H1 (cell line): ENCODE data around the gene RASSF9.

Experiments
- CEBPB ChIP-seq: IDR thresholded peaks from 2 replicates; pipeline ENCODE4 v1.6.1; 2012; ENCODE audit warnings: low read depth, low read length
- GABPA ChIP-seq: IDR thresholded peaks from 2 replicates; pipeline ENCODE4 v1.6.1; 2011; ENCODE audit warnings: mild to moderate bottlenecking, low read length, moderate library complexity, borderline replicate concordance; ENCODE audit not compliant: insufficient read depth
- POLR2A ChIP-seq, 2 experiments: IDR thresholded peaks; 1 replicate in 1 of 2; 2 replicates in 1 of 2; pipeline ENCODE4 v1.6.1; 2011; ENCODE audit warnings: low read depth in 2 of 2, low read length in 2 of 2, mild to moderate bottlenecking in 2 of 2; ENCODE audit errors: control extremely low read depth in 1 of 2
- SIX5 ChIP-seq: IDR thresholded peaks from 2 replicates; pipeline ENCODE4 v1.6.1; 2011; ENCODE audit warnings: mild to moderate bottlenecking, low read depth, low read length
- TF ChIP-seq, protein P1 (sequence below): IDR thresholded peaks from 2 replicates; pipeline ENCODE4 v1.6.1; 2012; ENCODE audit warnings: inconsistent platforms
- TF ChIP-seq, protein P2 (sequence below), 3 experiments: IDR thresholded peaks; 1 replicate in 2 of 3; 2 replicates in 1 of 3; pipeline versions ENCODE4 v1.5.1 to v1.6.1; 2011; ENCODE audit warnings: low read length in 3 of 3, mild to moderate bottlenecking in 3 of 3, inconsistent platforms in 2 of 3, low read depth in 1 of 3, moderate library complexity in 1 of 3; ENCODE audit not compliant: insufficient read depth in 1 of 3; ENCODE audit errors: control extremely low read depth in 1 of 3

DNA sequence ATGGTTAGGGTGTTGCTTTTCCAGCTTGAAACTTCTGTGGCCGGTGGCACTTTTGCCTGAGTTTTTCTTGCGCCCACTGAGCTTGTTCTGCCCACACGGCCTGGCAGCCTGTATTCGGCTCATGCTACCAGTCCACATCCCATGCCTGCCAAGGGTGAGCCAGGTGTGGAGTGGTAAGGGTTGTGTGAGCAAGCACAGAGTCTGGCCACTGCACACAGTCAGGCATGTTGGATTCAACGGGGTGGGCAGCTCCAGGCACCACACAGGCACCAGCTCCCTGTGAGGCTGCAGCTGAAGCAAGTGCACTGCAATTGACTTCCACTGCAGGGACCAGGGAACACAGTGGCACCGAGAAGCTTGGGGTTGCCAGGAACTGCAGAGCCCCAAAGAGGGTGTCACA lies 19.1 kb upstream of the RASSF9 start:
- TF ChIP-seq, protein P1, sequence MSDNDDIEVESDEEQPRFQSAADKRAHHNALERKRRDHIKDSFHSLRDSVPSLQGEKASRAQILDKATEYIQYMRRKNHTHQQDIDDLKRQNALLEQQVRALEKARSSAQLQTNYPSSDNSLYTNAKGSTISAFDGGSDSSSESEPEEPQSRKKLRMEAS: no peak
- TF ChIP-seq CEBPB: no peak
- TF ChIP-seq SIX5: no peak
- no peak for TF ChIP-seq POLR2A (IDR thresholded peaks at IDR 0.05; ENCODE audit: control extremely low read depth in 1 of 2, low read depth in 2 of 2, low read length in 2 of 2)
- TF ChIP-seq, protein P2, sequence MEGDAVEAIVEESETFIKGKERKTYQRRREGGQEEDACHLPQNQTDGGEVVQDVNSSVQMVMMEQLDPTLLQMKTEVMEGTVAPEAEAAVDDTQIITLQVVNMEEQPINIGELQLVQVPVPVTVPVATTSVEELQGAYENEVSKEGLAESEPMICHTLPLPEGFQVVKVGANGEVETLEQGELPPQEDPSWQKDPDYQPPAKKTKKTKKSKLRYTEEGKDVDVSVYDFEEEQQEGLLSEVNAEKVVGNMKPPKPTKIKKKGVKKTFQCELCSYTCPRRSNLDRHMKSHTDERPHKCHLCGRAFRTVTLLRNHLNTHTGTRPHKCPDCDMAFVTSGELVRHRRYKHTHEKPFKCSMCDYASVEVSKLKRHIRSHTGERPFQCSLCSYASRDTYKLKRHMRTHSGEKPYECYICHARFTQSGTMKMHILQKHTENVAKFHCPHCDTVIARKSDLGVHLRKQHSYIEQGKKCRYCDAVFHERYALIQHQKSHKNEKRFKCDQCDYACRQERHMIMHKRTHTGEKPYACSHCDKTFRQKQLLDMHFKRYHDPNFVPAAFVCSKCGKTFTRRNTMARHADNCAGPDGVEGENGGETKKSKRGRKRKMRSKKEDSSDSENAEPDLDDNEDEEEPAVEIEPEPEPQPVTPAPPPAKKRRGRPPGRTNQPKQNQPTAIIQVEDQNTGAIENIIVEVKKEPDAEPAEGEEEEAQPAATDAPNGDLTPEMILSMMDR (IDR thresholded peaks at IDR 0.05; ENCODE audit: control extremely low read depth in 1 of 3, insufficient read depth in 1 of 3, low read depth in 1 of 3, low read length in 3 of 3): no peak
- no peak for TF ChIP-seq GABPA
